Measurements from ENCODE around the gene CTNS. TPM values are rescaled to one million over a fixed set of nuclear protein-coding genes. Genes with fewer than 3 reads are reported as not detected.

The CTNS gene
- total and polyA plus RNA-seq, 9 donors: 10.1 to 23.3 (median 14.5) TPM

DNA sequence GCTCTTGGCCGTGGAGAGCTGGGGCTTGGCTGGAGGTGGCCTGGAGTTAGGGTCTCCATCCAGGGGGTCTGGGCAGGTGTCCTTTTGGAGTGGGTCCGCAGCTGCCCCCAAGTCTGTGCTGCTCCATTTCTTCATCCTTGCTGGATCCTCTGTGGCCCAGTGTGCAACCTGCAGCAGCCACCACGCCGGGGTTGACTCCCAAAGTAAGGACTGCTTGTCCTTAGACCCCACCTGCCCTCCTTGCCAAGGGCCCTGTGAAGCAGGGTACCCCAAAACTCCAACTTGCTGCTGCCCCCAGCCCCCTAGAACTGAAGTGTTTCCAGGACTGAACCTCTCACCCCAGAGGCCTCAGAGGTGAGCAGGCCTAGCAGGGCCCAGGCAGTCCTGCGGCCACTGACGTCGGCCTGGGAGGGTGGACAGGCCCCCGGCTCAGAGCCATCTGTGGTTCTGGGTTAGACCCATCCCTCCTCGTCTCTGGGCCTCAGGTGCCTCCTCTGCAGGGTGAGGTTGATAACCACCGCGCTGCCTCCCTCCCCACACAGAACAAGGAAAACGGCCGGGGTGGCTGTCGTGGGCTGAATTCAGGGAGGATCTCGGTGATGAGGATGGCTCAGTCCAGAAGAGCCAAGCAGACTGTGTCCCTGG is 44.2 kb upstream of the CTNS start:
- WGBS, 3 donors: 87 to 90% (median 87%) methylated on average over 14 to 15 of the region's 15 CpGs
- Histone ChIP-seq H3K36me3 (no peaks in the 10 kb centered on the region), H3K27ac (no peak overlapping the region)

DNA sequence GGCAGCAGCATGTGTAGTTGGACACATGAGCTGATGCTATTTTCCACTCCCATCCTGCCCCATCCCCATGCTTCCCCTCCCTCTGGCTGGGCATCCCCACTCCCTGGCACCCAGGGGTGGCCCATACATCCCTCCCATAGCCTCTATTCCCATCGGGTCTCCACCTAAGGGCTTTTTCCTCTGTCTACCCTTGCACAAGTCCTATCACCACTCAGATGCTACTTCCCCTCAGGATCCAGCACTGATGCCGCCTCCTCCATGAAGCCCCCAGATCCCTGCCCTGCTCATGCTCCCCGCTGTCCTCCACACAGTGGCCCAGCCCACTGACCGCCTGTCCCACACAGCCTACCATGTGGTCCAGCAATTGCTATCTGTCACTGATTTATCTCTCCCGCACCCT is 43.2 kb upstream of the CTNS start:
- DNase-seq: no peak
- Histone ChIP-seq H3K27ac (no peak overlapping the region), H3K27me3 (no peaks in the 10 kb centered on the region), H3K36me3 (no peaks in the 10 kb centered on the region), H3K9me3 (no peaks in the 10 kb centered on the region), H3K4me3 (no peak overlapping the region), H3K4me1 (ENCODE audit: insufficient read depth) (no peaks in the 10 kb centered on the region)
- intact Hi-C loops (cut with DNase I): no loop called here
- 95 to 97% (median 96%) methylated on average over 5 of the region's 5 CpGs for WGBS, 3 donors
- TF ChIP-seq, protein P1, sequence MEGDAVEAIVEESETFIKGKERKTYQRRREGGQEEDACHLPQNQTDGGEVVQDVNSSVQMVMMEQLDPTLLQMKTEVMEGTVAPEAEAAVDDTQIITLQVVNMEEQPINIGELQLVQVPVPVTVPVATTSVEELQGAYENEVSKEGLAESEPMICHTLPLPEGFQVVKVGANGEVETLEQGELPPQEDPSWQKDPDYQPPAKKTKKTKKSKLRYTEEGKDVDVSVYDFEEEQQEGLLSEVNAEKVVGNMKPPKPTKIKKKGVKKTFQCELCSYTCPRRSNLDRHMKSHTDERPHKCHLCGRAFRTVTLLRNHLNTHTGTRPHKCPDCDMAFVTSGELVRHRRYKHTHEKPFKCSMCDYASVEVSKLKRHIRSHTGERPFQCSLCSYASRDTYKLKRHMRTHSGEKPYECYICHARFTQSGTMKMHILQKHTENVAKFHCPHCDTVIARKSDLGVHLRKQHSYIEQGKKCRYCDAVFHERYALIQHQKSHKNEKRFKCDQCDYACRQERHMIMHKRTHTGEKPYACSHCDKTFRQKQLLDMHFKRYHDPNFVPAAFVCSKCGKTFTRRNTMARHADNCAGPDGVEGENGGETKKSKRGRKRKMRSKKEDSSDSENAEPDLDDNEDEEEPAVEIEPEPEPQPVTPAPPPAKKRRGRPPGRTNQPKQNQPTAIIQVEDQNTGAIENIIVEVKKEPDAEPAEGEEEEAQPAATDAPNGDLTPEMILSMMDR (IDR thresholded peaks at IDR 0.05): no peak
- TF ChIP-seq EP300 (IDR thresholded peaks at IDR 0.05) (no peak), POLR2A (IDR thresholded peaks at IDR 0.05) (no peak)

More for the DNA sequence above, 44.2 kb upstream of the CTNS start:
- Histone ChIP-seq H3K9me3 (no peaks in the 10 kb centered on the region), H3K4me1 (ENCODE audit: insufficient read depth) (no peaks in the 10 kb centered on the region), H3K27me3 (no peaks in the 10 kb centered on the region), H3K4me3 (no peak overlapping the region)
- no peak for DNase-seq
- no peak for TF ChIP-seq POLR2A (IDR thresholded peaks at IDR 0.05)
- intact Hi-C loops (cut with DNase I): no loop called here

DNA sequence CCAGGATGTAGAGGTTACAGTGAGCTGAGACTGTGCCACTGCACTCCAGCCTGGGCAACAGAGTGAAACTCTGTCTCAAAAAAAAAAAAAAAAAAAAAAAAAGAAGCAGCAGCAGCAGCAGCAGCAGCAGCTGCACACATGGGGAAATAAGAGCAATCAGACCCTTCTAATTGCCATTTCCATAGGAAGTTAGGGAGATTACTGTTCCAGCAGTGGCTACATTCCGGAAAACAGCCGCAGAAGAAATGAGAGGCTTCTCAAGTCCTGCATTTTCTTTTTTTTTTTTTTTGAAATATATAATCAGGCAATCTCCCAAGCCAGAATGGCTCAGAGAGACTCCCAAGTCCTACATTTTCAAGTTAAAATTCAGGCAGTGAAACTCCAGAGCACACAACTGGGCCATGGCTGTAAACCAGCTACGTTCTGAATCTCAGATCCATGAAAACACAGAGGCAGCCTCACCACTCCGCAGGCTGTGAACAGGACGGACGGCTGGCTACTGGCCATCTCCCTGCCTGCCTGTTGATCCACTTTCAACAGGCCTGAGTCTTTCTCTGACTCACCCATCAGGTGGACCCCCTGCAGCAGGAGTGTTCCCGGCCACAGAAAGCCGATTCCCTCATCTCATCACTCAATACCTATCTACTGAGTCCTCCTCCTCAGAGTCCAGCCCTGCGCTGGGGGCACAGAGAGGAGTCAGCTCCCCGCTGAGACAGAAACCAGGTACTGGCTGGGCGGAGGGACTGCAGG is 42.3 kb upstream of the CTNS start:
- intact Hi-C loops (cut with DNase I): no loop called here
- H3K27ac ChIP-seq: no peak overlapping the region
- TF ChIP-seq POLR2A (IDR thresholded peaks at IDR 0.05) (no peak), EP300 (IDR thresholded peaks at IDR 0.05) (no peak)
- TF ChIP-seq, protein P1 (IDR thresholded peaks at IDR 0.05): no peak
- H3K4me1 ChIP-seq (ENCODE audit: insufficient read depth): no peaks in the 10 kb centered on the region
- H3K36me3 ChIP-seq: no peaks in the 10 kb centered on the region
- peak in 2 of 5 donors; percentile 31 to 58 for DNase-seq
- 63 to 70% (median 64%) methylated on average over 11 of the region's 11 CpGs for WGBS, 3 donors
- no peaks in the 10 kb centered on the region for H3K27me3 ChIP-seq
- H3K9me3 ChIP-seq: no peaks in the 10 kb centered on the region
- no peak overlapping the region for H3K4me3 ChIP-seq

DNA sequence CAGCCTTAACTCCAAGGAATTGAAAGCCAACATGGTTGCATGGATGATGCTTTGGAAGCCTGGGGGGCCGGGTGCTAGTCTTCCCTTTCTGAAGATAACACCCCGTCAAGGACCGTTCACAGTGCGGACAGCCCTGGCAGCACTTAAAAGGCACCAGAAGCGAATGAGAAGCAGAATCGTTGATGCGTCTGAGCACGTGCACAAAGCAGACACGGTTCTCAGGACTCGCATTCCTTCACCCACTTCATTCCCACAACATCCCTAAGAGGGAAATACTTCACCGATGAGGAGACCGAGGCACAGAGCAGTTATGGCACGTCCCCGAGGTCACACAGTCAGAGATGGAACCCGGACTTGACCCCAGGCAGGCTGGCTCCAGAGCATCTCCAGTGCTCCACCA is 41.6 kb upstream of the CTNS start:
- no peaks in the 10 kb centered on the region for H3K27me3 ChIP-seq
- DNase-seq: no peak
- H3K36me3 ChIP-seq: no peaks in the 10 kb centered on the region
- TF ChIP-seq EP300 (IDR thresholded peaks at IDR 0.05) (no peak), POLR2A (IDR thresholded peaks at IDR 0.05) (no peak)
- TF ChIP-seq, protein P1 (IDR thresholded peaks at IDR 0.05): no peak
- intact Hi-C loops (cut with DNase I): no loop called here
- no peak overlapping the region for H3K27ac ChIP-seq
- no peak overlapping the region for H3K4me3 ChIP-seq
- H3K4me1 ChIP-seq (ENCODE audit: insufficient read depth): no peaks in the 10 kb centered on the region
- WGBS, 3 donors: 80 to 88% (median 85%) methylated on average over 15 of the region's 15 CpGs
- H3K9me3 ChIP-seq: no peaks in the 10 kb centered on the region
